Ascending aorta (tissue), 2 donors: ENCODE measurements around the gene FZR1. TPM values are rescaled to one million over a fixed set of nuclear protein-coding genes. Genes with fewer than 3 reads are reported as not detected.

Source experiments
- DNase-seq, 2 donors: peaks; one replicate each; pipeline ENCODE4 v3.0.0-alpha.2; 2019; ENCODE audit warnings: low spot score in 2 of 2
- H3K27ac ChIP-seq, 2 donors: fragments of 200-600 bp; sonication (generic); one replicate each; pipeline ENCODE4 v1.5.1; 2016 to 2017; ENCODE audit warnings: mild to moderate bottlenecking in 1 of 2
- H3K27me3 ChIP-seq: fragments of 200-600 bp; sonication (generic); one replicate; pipeline ENCODE4 v1.5.1; 2017
- H3K36me3 ChIP-seq, 2 donors: fragments of 200-600 bp; sonication (generic); one replicate each; pipeline ENCODE4 v1.5.1; 2016
- H3K4me1 ChIP-seq, 2 donors: fragments of 200-600 bp; sonication (generic); one replicate each; pipeline ENCODE4 v1.5.1; 2016 to 2017; ENCODE audit warnings: mild to moderate bottlenecking in 1 of 2
- H3K4me3 ChIP-seq, 2 donors: fragments of 200-600 bp; sonication (generic); one replicate each; pipeline ENCODE4 v1.5.1; 2016 to 2017; ENCODE audit warnings: mild to moderate bottlenecking in 1 of 2
- H3K9me3 ChIP-seq, 2 donors: fragments of 200-600 bp; sonication (generic); one replicate each; pipeline ENCODE4 v1.5.1; 2016
- intact Hi-C: fragments of 100-400 bp; cut with DNase I; formaldehyde crosslinking; loops from one replicate; pipeline ENCODE4 v1.15.1; 2023
- total RNA-seq: library from RNA; depleted of rRNA; stranded (reverse); fragments of >200 nt; gene quantifications from one replicate; pipeline ENCODE4 v1.1.0, GENCODE V29; 2016
- TF ChIP-seq, protein P1 (sequence below), 3 experiments: fragments of 200-600 bp in 2 of 3; fragments of 450-650 bp in 1 of 3; sonication (generic) in 2 of 3; IDR thresholded peaks; one replicate each; pipeline ENCODE4 v1.5.1; 2016 to 2019; ENCODE audit warnings: antibody characterized with exemption in 3 of 3, mild to moderate bottlenecking in 1 of 3, moderate library complexity in 1 of 3

The FZR1 gene
- total RNA-seq, 1 donor from 2014 or later: 56.8 TPM

- H3K9me3 ChIP-seq: no peaks in the 10 kb centered on the region
- TF ChIP-seq, protein P1, sequence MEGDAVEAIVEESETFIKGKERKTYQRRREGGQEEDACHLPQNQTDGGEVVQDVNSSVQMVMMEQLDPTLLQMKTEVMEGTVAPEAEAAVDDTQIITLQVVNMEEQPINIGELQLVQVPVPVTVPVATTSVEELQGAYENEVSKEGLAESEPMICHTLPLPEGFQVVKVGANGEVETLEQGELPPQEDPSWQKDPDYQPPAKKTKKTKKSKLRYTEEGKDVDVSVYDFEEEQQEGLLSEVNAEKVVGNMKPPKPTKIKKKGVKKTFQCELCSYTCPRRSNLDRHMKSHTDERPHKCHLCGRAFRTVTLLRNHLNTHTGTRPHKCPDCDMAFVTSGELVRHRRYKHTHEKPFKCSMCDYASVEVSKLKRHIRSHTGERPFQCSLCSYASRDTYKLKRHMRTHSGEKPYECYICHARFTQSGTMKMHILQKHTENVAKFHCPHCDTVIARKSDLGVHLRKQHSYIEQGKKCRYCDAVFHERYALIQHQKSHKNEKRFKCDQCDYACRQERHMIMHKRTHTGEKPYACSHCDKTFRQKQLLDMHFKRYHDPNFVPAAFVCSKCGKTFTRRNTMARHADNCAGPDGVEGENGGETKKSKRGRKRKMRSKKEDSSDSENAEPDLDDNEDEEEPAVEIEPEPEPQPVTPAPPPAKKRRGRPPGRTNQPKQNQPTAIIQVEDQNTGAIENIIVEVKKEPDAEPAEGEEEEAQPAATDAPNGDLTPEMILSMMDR (IDR thresholded peaks at IDR 0.05): no peak
- no peaks in the 10 kb centered on the region for H3K27me3 ChIP-seq
- H3K36me3 ChIP-seq: peaks cover 58 to 61% of the 10 kb centered on the region in 2 donors
- no peak for DNase-seq
- no peaks in the 10 kb centered on the region for H3K4me1 ChIP-seq
- intact Hi-C loops: no loop called here
- no peak overlapping the region for H3K27ac ChIP-seq
- no peak overlapping the region for H3K4me3 ChIP-seq
Observed at GRCh38 chr19:3533563-3534216, 27.6 kb downstream of the FZR1 start.

DNA sequence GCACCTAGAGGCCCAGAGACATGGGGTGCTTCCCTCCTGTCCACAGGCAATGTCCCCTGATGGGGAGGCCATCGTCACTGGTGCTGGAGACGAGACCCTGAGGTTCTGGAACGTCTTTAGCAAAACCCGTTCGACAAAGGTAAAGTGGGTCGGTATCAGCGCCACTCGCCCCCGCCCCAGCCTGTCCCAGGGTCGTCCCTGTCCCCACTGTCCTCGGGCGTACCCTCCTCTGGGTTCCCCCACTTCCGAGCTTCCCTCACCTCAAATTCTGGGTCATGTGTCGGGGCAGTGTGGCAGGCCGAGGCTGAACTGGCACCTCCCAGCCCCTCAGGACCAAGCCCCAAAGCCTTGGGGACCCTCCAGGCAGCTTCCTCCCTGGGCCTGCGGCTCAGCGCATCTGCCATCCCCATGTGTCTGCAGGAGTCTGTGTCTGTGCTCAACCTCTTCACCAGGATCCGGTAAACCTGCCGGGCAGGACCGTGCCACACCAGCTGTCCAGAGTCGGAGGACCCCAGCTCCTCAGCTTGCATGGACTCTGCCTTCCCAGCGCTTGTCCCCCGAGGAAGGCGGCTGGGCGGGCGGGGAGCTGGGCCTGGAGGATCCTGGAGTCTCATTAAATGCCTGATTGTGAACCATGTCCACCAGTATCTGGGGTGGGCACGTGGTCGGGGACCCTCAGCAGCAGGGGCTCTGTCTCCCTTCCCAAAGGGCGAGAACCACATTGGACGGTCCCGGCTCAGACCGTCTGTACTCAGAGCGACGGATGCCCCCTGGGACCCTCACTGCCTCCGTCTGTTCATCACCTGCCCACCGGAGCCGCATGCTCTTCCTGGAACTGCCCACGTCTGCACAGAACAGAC lies 28.5 kb downstream of the FZR1 start:
- TF ChIP-seq, protein P1 (IDR thresholded peaks at IDR 0.05): no peak
- Histone ChIP-seq H3K9me3 (peaks cover 0 to under 1% of the 10 kb centered on the region in 2 donors), H3K4me1 (no peaks in the 10 kb centered on the region), H3K36me3 (peaks cover 58 to 64% of the 10 kb centered on the region in 2 donors), H3K27ac (no peak overlapping the region), H3K27me3 (no peaks in the 10 kb centered on the region), H3K4me3 (no peak overlapping the region)
- intact Hi-C loops: no loop called here
- no peak for DNase-seq

DNA sequence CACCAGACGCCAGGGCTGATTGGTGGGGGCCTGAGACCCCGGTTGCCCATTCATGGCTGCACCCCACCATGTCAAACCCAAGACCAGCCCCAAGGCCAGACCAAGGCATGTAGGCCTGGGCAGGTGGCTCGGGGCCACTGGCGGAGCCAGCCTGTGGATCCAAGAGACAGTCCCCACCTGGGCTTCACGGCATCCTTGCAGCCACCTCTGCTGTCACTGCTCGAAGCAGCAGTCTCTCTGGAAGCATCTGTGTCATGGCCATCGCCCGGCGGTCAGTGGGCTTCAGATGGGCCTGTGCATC lies 29.1 kb downstream of the FZR1 start:
- Histone ChIP-seq H3K36me3 (peaks cover 58 to 66% of the 10 kb centered on the region in 2 donors), H3K4me3 (no peak overlapping the region), H3K27me3 (no peaks in the 10 kb centered on the region), H3K27ac (no peak overlapping the region), H3K9me3 (peaks cover 0 to 3% of the 10 kb centered on the region in 2 donors), H3K4me1 (no peaks in the 10 kb centered on the region)
- no peak for DNase-seq
- intact Hi-C loops: no loop called here
- TF ChIP-seq, protein P1 (IDR thresholded peaks at IDR 0.05): no peak

GRCh38 chr19:3535563-3535965 lies 29.5 kb downstream of the FZR1 start:
- Histone ChIP-seq H3K4me1 (no peaks in the 10 kb centered on the region), H3K36me3 (peaks cover 58 to 65% of the 10 kb centered on the region in 2 donors), H3K4me3 (no peak overlapping the region), H3K27me3 (no peaks in the 10 kb centered on the region), H3K27ac (no peak overlapping the region), H3K9me3 (peaks cover 0 to 3% of the 10 kb centered on the region in 2 donors)
- intact Hi-C loops: no loop called here
- TF ChIP-seq, protein P1 (IDR thresholded peaks at IDR 0.05): no peak
- no peak for DNase-seq

DNA sequence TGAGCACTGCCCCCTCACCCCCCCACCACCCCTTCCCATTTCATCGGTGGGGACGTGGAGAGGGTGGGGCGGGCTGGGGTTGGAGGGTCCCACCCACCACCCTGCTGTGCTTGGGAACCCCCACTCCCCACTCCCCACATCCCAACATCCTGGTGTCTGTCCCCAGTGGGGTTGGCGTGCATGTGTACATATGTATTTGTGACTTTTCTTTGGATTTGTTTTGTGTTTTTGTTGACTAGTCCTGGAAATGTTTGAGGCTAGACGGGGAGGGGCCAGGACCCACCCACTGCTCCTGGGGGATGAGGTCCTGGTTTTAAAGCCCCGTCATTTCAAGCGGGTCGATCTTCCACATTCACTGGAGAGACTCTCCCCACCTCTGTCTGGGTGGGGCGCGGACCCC lies 29.9 kb downstream of the FZR1 start:
- intact Hi-C loops: no loop called here

More for the DNA sequence above, 29.9 kb downstream of the FZR1 start:
- peaks cover 54 to 61% of the 10 kb centered on the region in 2 donors for H3K36me3 ChIP-seq
- DNase-seq: no peak
- H3K4me1 ChIP-seq: no peaks in the 10 kb centered on the region
- H3K27ac ChIP-seq: no peak overlapping the region
- H3K27me3 ChIP-seq: no peaks in the 10 kb centered on the region
- TF ChIP-seq, protein P1 (IDR thresholded peaks at IDR 0.05): no peak
- H3K4me3 ChIP-seq: no peak overlapping the region
- H3K9me3 ChIP-seq: peaks cover 0 to 3% of the 10 kb centered on the region in 2 donors
